K562 (cell line): ENCODE measurements around the gene THOP1.

Experiments
- EGR1 ChIP-seq: fragments of 450-650 bp; conservative IDR thresholded peaks from 2 replicates; pipeline ENCODE4 v1.6.1; 2017; ENCODE audit warnings: mild to moderate bottlenecking
- EP300 ChIP-seq: IDR thresholded peaks from 2 replicates; pipeline ENCODE4 v1.6.1; 2012; ENCODE audit warnings: low read length, improper control_type of control experiment
- MBD2 ChIP-seq: sonication (generic); IDR thresholded peaks from 2 replicates; pipeline ENCODE4 v1.6.1; 2016; ENCODE audit warnings: low read depth, borderline replicate concordance
- POLR2A ChIP-seq: fragments of 450-650 bp; conservative IDR thresholded peaks from 2 replicates; pipeline ENCODE4 v1.6.1; 2016
- POLR2AphosphoS5 ChIP-seq: IDR thresholded peaks from 2 replicates; pipeline ENCODE4 v1.6.1; 2011; ENCODE audit warnings: mild to moderate bottlenecking, low read depth, low read length, moderate library complexity; ENCODE audit not compliant: control insufficient read depth, insufficient read depth
- RB1 ChIP-seq: fragments of 450-650 bp; IDR thresholded peaks from 2 replicates; pipeline ENCODE4 v1.6.1; 2017; ENCODE audit warnings: low read depth, mild to moderate bottlenecking
- ZBTB1 ChIP-seq: sonication (generic); formaldehyde crosslinking; IDR thresholded peaks from 2 replicates; pipeline ENCODE4 v1.8.1; 2023; ENCODE audit warnings: missing genetic modification reagents, low read depth, mild to moderate bottlenecking, borderline replicate concordance
- ZNF717 ChIP-seq: fragments of 250-450 bp; sonication (Bioruptor Pico); IDR thresholded peaks from 2 replicates; pipeline ENCODE4 v1.5.0; 2021
- TF ChIP-seq, protein P1 (sequence below), 3 experiments: IDR thresholded peaks in 2 of 3; conservative IDR thresholded peaks in 1 of 3; 2 replicates each; pipeline ENCODE4 v1.5.1; 2011 to 2012; ENCODE audit warnings: low read length in 3 of 3, mild to moderate bottlenecking in 3 of 3, control low read depth in 2 of 3, improper control_type of control experiment in 1 of 3, inconsistent platforms in 1 of 3, low read depth in 1 of 3, mixed read lengths in 1 of 3, moderate library complexity in 1 of 3; ENCODE audit not compliant: insufficient read depth in 2 of 3
- TF ChIP-seq, protein P2 (sequence below): fragments of 450-650 bp; IDR thresholded peaks from 2 replicates; pipeline ENCODE4 v1.6.1; 2018; ENCODE audit not compliant: partially characterized antibody
- TF ChIP-seq, protein P3 (sequence below), 2 experiments: fragments of 450-650 bp; IDR thresholded peaks; 2 replicates each; pipeline ENCODE4 v1.6.1; 2018; ENCODE audit warnings: mild to moderate bottlenecking in 2 of 2, low read depth in 1 of 2; ENCODE audit not compliant: partially characterized antibody in 2 of 2
- TF ChIP-seq, protein P4 (sequence below): fragments of 250-450 bp; sonication (Bioruptor Pico); IDR thresholded peaks from 2 replicates; pipeline ENCODE4 v1.5.1; 2021; ENCODE audit warnings: mild to moderate bottlenecking
- TF ChIP-seq, protein P5 (sequence below): sonication (generic); formaldehyde crosslinking; IDR thresholded peaks from 2 replicates; pipeline ENCODE4 v1.4.0; 2020; ENCODE audit warnings: mild to moderate bottlenecking, missing genetic modification reagents
- TF ChIP-seq, protein P6 (sequence below): fragments of 250-450 bp; sonication (Bioruptor Pico); IDR thresholded peaks from 2 replicates; pipeline ENCODE4 v1.5.0; 2020; ENCODE audit warnings: mild to moderate bottlenecking

DNA sequence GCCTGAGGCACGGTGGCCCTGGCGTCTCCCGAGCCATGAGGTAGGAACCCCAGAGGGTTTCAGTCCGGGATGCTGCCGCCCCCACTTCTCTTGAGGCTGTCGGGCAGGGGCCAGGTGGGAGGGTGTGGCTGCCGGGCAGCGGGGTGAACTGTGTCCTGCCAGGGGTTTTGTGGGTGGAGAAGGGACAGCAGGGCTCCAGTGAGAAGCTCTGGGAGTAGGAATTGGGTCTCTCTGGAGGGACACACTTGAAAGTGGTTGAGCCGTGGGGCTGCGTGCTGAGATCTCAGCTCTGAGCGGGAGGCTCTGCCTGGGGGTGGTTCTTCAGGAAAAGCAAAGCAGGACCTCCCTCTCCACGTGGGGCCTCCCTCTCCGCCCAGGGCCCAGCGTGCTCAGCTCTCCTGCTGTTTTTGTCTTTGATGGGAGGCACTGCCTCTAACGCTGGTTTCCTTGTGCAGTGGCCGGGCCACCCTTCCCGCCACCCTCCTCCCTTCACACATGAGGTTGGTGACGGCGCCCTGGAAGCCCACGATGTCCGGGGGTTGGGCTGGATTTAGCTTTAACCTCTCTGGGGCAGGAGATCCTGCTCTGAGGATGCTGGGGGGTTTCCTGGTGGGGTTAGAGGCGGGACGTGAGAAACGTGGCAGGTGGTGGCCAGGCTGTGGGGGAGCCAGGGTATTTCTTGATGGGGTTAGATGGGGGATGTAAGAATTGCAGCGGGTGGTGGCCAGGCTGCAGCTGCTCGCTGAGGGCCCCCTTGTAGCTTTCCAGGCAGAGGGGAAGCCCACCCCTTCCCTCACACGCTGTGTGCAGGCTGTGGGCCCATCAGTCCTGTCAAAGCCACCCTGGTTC, 19.1 kb downstream of the THOP1 start:
- no peak for TF ChIP-seq ZNF717 (CRISPR knock-in tag)
- TF ChIP-seq, protein P1, sequence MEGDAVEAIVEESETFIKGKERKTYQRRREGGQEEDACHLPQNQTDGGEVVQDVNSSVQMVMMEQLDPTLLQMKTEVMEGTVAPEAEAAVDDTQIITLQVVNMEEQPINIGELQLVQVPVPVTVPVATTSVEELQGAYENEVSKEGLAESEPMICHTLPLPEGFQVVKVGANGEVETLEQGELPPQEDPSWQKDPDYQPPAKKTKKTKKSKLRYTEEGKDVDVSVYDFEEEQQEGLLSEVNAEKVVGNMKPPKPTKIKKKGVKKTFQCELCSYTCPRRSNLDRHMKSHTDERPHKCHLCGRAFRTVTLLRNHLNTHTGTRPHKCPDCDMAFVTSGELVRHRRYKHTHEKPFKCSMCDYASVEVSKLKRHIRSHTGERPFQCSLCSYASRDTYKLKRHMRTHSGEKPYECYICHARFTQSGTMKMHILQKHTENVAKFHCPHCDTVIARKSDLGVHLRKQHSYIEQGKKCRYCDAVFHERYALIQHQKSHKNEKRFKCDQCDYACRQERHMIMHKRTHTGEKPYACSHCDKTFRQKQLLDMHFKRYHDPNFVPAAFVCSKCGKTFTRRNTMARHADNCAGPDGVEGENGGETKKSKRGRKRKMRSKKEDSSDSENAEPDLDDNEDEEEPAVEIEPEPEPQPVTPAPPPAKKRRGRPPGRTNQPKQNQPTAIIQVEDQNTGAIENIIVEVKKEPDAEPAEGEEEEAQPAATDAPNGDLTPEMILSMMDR (IDR thresholded peaks at IDR 0.05 in 2 of 3, conservative IDR thresholded peaks at IDR 0.05 in 1 of 3; ENCODE audit: insufficient read depth in 2 of 3, low read depth in 1 of 3, low read length in 3 of 3): no peak
- TF ChIP-seq, protein P2, sequence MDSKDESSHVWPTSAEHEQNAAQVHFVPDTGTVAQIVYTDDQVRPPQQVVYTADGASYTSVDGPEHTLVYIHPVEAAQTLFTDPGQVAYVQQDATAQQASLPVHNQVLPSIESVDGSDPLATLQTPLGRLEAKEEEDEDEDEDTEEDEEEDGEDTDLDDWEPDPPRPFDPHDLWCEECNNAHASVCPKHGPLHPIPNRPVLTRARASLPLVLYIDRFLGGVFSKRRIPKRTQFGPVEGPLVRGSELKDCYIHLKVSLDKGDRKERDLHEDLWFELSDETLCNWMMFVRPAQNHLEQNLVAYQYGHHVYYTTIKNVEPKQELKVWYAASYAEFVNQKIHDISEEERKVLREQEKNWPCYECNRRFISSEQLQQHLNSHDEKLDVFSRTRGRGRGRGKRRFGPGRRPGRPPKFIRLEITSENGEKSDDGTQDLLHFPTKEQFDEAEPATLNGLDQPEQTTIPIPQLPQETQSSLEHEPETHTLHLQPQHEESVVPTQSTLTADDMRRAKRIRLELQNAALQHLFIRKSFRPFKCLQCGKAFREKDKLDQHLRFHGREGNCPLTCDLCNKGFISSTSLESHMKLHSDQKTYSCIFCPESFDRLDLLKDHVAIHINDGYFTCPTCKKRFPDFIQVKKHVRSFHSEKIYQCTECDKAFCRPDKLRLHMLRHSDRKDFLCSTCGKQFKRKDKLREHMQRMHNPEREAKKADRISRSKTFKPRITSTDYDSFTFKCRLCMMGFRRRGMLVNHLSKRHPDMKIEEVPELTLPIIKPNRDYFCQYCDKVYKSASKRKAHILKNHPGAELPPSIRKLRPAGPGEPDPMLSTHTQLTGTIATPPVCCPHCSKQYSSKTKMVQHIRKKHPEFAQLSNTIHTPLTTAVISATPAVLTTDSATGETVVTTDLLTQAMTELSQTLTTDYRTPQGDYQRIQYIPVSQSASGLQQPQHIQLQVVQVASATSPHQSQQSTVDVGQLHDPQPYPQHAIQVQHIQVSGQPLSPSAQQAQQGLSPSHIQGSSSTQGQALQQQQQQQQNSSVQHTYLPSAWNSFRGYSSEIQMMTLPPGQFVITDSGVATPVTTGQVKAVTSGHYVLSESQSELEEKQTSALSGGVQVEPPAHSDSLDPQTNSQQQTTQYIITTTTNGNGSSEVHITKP: no peak
- TF ChIP-seq, protein P3, sequence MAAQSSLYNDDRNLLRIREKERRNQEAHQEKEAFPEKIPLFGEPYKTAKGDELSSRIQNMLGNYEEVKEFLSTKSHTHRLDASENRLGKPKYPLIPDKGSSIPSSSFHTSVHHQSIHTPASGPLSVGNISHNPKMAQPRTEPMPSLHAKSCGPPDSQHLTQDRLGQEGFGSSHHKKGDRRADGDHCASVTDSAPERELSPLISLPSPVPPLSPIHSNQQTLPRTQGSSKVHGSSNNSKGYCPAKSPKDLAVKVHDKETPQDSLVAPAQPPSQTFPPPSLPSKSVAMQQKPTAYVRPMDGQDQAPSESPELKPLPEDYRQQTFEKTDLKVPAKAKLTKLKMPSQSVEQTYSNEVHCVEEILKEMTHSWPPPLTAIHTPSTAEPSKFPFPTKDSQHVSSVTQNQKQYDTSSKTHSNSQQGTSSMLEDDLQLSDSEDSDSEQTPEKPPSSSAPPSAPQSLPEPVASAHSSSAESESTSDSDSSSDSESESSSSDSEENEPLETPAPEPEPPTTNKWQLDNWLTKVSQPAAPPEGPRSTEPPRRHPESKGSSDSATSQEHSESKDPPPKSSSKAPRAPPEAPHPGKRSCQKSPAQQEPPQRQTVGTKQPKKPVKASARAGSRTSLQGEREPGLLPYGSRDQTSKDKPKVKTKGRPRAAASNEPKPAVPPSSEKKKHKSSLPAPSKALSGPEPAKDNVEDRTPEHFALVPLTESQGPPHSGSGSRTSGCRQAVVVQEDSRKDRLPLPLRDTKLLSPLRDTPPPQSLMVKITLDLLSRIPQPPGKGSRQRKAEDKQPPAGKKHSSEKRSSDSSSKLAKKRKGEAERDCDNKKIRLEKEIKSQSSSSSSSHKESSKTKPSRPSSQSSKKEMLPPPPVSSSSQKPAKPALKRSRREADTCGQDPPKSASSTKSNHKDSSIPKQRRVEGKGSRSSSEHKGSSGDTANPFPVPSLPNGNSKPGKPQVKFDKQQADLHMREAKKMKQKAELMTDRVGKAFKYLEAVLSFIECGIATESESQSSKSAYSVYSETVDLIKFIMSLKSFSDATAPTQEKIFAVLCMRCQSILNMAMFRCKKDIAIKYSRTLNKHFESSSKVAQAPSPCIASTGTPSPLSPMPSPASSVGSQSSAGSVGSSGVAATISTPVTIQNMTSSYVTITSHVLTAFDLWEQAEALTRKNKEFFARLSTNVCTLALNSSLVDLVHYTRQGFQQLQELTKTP (IDR thresholded peaks at IDR 0.05; ENCODE audit: low read depth in 1 of 2, partially characterized antibody in 2 of 2): no peak
- TF ChIP-seq, protein P4, sequence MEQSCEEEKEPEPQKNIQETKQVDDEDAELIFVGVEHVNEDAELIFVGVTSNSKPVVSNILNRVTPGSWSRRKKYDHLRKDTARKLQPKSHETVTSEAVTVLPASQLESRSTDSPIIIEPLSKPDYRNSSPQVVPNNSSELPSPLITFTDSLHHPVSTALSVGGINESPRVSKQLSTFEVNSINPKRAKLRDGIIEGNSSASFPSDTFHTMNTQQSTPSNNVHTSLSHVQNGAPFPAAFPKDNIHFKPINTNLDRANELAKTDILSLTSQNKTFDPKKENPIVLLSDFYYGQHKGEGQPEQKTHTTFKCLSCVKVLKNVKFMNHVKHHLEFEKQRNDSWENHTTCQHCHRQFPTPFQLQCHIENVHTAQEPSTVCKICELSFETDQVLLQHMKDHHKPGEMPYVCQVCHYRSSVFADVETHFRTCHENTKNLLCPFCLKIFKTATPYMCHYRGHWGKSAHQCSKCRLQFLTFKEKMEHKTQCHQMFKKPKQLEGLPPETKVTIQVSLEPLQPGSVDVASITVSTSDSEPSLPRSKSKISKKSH (CRISPR knock-in tag): no peak
- no peak for TF ChIP-seq ZBTB1
- TF ChIP-seq POLR2A: no peak
- TF ChIP-seq, protein P5, sequence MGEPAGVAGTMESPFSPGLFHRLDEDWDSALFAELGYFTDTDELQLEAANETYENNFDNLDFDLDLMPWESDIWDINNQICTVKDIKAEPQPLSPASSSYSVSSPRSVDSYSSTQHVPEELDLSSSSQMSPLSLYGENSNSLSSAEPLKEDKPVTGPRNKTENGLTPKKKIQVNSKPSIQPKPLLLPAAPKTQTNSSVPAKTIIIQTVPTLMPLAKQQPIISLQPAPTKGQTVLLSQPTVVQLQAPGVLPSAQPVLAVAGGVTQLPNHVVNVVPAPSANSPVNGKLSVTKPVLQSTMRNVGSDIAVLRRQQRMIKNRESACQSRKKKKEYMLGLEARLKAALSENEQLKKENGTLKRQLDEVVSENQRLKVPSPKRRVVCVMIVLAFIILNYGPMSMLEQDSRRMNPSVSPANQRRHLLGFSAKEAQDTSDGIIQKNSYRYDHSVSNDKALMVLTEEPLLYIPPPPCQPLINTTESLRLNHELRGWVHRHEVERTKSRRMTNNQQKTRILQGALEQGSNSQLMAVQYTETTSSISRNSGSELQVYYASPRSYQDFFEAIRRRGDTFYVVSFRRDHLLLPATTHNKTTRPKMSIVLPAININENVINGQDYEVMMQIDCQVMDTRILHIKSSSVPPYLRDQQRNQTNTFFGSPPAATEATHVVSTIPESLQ (CRISPR knock-in tag): no peak
- no peak for TF ChIP-seq EGR1
- TF ChIP-seq, protein P6, sequence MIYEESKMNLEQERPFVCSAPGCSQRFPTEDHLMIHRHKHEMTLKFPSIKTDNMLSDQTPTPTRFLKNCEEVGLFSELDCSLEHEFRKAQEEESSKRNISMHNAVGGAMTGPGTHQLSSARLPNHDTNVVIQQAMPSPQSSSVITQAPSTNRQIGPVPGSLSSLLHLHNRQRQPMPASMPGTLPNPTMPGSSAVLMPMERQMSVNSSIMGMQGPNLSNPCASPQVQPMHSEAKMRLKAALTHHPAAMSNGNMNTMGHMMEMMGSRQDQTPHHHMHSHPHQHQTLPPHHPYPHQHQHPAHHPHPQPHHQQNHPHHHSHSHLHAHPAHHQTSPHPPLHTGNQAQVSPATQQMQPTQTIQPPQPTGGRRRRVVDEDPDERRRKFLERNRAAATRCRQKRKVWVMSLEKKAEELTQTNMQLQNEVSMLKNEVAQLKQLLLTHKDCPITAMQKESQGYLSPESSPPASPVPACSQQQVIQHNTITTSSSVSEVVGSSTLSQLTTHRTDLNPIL: no peak
- no peak for TF ChIP-seq POLR2AphosphoS5
- TF ChIP-seq EP300: no peak
- TF ChIP-seq MBD2: no peak
- TF ChIP-seq RB1: no peak
